Mesothelial cell of epicardium (in vitro differentiated cells): Measurements from ENCODE around the gene TNFAIP8. TPM values are rescaled to one million over a fixed set of nuclear protein-coding genes. Genes with fewer than 3 reads are reported as not detected.
A peak's percentile ranks its signal among the peaks of the same experiment; 100 is the strongest.

Experiments used
- DNase-seq, 2 experiments: peaks; one replicate each; pipeline ENCODE4 v3.0.0; 2021; ENCODE audit warnings: low spot score in 2 of 2; ENCODE audit not compliant: unreplicated experiment in 2 of 2
- H3K27ac Mint-ChIP-seq: 2 replicates; pipeline ENCODE4 v1.8.0; 2021; ENCODE audit warnings: mixed read lengths
- H3K27me3 Mint-ChIP-seq: 2 replicates; pipeline ENCODE4 v1.8.0; 2021; ENCODE audit warnings: low read depth, mixed read lengths
- H3K36me3 Mint-ChIP-seq: 2 replicates; pipeline ENCODE4 v1.8.0; 2021; ENCODE audit warnings: mixed read lengths
- H3K4me1 Mint-ChIP-seq: 2 replicates; pipeline ENCODE4 v1.8.0; 2021; ENCODE audit warnings: mixed read lengths
- H3K4me3 Mint-ChIP-seq: 2 replicates; pipeline ENCODE4 v1.8.0; 2021; ENCODE audit warnings: mild to moderate bottlenecking, moderate library complexity, mixed read lengths
- H3K9me3 Mint-ChIP-seq: 2 replicates; pipeline ENCODE4 v1.8.0; 2021; ENCODE audit warnings: mixed read lengths
- CTCF ChIP-seq: fragments of 200-600 bp; sonication (generic); IDR thresholded peaks from one replicate; pipeline ENCODE4 v1.5.0; 2021; ENCODE audit warnings: antibody characterized with exemption; ENCODE audit not compliant: unreplicated experiment
- total RNA-seq: library from RNA; stranded (reverse); gene quantifications from 3 replicates; pipeline ENCODE4 v1.2.1, GENCODE V29; 2021

Gene TNFAIP8
- total RNA-seq, 1 donor from 2014 or later, result 26.5 TPM

DNA sequence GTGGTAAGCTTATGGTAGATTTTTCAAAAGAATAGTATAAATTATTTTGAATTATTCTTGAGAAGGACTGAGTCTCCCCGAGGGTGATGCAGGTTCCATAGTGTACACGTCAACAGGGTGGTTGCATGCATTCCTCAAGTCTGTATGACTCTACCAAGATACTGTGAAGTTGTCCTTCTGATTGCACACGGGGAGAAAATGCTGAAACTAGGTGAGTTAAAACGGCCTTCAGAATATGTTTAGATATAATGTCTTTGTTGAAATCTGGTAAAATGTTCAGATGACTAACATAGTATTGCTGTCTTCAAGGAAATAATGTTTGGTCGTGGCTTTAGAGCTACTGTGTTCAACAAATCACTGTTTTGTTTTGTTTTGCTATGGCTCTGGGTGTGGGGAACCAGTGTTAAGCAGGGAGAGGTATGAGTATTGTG, 22.4 kb upstream of the TNFAIP8 start:
- peak overlapping the region; percentile 93 for H3K27ac Mint-ChIP-seq

DNA sequence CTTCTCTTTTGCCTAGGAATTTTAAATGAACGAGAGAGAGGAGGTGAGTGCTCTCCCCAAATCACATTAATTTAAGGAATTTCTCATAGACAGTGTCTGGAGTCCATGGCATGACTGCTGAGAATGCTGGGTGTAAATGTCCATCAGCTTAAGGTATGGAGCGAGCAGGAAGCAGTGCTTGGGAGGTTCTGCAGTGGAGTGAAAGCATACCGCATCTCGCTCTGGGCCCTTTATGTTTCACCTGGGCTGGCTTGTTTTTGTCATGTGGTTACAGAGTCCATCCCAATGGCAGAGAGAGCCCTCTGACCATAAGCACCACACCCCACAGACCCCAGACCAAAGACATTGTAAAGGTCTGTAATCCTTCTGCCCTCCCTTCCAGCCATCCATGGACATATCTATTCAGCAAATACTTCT, 20.6 kb upstream of the TNFAIP8 start:
- Mint-ChIP-seq H3K4me1 (peaks cover 47% of the 10 kb centered on the region), H3K27ac (no peak overlapping the region), H3K4me3 (no peak overlapping the region), H3K36me3 (no peaks in the 10 kb centered on the region), H3K9me3 (no peaks in the 10 kb centered on the region), H3K27me3 (no peaks in the 10 kb centered on the region)
- no peak for DNase-seq
- TF ChIP-seq CTCF, result no peak

More for the DNA sequence above, 22.4 kb upstream of the TNFAIP8 start:
- no peak for TF ChIP-seq CTCF
- H3K36me3 Mint-ChIP-seq, result no peaks in the 10 kb centered on the region
- H3K27me3 Mint-ChIP-seq, result no peaks in the 10 kb centered on the region
- H3K4me3 Mint-ChIP-seq, result no peak overlapping the region
- peaks cover 56% of the 10 kb centered on the region for H3K4me1 Mint-ChIP-seq
- DNase-seq, result no peak
- no peaks in the 10 kb centered on the region for H3K9me3 Mint-ChIP-seq

- no peaks in the 10 kb centered on the region for H3K36me3 Mint-ChIP-seq
- no peaks in the 10 kb centered on the region for H3K9me3 Mint-ChIP-seq
- peak overlapping the region; percentile 30 for H3K27ac Mint-ChIP-seq
- H3K27me3 Mint-ChIP-seq, result no peaks in the 10 kb centered on the region
- TF ChIP-seq CTCF, result no peak
- peaks cover 45% of the 10 kb centered on the region for H3K4me1 Mint-ChIP-seq
- no peak overlapping the region for H3K4me3 Mint-ChIP-seq
- no peak for DNase-seq
Observed at GRCh38 chr5:119336262-119336661, 19.6 kb upstream of the TNFAIP8 start.

DNA sequence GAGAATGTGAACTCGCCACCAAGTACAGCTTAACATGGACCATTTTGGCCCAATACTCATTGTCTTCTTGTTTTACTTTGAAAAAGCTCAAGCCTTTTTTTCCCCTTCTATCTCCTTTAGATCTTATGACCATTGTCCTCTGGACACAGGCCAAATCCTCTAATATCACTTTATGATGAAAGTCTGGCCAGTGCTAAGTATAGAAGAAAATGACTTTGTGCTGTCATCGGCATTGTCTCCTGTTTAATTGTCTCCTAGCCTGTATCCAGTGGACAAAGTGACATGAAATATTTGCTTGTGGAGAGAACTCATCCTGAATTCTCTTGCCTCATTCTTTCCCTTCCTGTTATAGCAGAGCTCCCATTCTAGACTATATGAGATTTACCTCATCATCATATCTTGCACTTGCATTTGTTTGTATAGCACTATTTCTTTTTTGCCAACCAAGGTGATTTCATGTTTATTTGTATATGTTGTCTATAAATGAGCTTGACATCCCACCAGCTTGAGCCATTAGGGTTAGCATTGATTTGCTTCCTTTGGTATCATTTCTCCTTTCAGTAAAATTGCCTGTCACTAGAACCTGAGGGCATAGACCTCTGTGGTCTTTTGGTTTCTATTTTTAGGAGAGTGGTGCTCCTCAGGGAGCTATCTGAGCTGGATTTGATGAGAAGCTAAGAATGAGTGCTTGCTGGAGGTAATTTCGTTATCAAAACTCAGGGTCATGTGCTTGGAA, 18.8 kb upstream of the TNFAIP8 start:
- TF ChIP-seq CTCF, result no peak
- Mint-ChIP-seq H3K9me3 (no peaks in the 10 kb centered on the region), H3K4me3 (no peak overlapping the region), H3K27ac (no peak overlapping the region), H3K27me3 (no peaks in the 10 kb centered on the region), H3K36me3 (no peaks in the 10 kb centered on the region), H3K4me1 (peaks cover 47% of the 10 kb centered on the region)
- no peak for DNase-seq

DNA sequence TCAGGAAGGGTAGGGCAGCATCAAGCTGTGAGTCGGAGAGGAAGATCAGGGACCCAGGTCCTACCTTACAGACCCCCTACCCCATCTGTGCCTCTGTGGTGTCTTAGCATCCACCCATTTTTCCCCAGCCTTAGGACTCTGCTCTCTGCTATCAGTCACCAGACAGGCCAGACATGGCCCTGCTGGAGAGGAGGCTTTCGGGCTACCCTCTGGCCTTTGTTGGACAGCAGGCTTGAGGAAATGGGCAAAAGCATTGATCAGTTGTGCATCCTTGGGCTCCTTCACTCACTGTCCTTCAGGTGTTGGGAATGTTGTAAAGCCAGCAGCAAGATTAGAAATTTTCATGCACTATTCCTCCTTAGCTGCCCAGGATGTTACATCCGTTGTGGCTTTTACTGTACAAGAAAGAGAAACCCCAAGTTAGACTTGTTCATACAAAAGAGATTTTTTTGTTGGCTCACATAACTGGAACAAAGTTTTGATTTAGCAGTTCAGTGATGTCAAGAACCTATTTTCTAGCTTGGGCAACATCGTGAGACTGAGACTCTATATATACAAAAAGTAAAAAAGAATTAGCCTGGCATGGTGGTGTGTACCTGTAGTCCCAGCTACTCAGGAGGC, 17.4 kb upstream of the TNFAIP8 start:
- no peak overlapping the region for H3K4me3 Mint-ChIP-seq
- no peaks in the 10 kb centered on the region for H3K27me3 Mint-ChIP-seq
- peaks cover 44% of the 10 kb centered on the region for H3K4me1 Mint-ChIP-seq
- peaks cover 2% of the 10 kb centered on the region for H3K36me3 Mint-ChIP-seq
- TF ChIP-seq CTCF, result no peak
- no peak for DNase-seq
- no peaks in the 10 kb centered on the region for H3K9me3 Mint-ChIP-seq
- H3K27ac Mint-ChIP-seq, result no peak overlapping the region
